GM23338 (cell line): Measurements from ENCODE around the gene PRG2. TPM values are rescaled to one million over a fixed set of nuclear protein-coding genes. Genes with fewer than 3 reads are reported as not detected.

Experiments used
- ATAC-seq: fragments of 200-7000 bp; cut with Tn5 transposase; 3 replicates; pipeline ENCODE4 v1.9.1; 2020
- DNase-seq: peaks from one replicate; pipeline ENCODE4 v3.0.0-alpha.2; 2015; ENCODE audit warnings: low spot score
- H2AFZ ChIP-seq: fragments of 200-600 bp; sonication (generic); 2 replicates; pipeline ENCODE4 v1.8.0; 2016; ENCODE audit warnings: antibody characterized with exemption, mild to moderate bottlenecking, moderate library complexity
- H3F3A ChIP-seq: fragments of 200-600 bp; sonication (generic); replicated peaks from 2 replicates; pipeline ENCODE4 v1.8.0; 2017; ENCODE audit warnings: antibody characterized with exemption, mixed run types, low read depth
- H3K27ac ChIP-seq: fragments of 200-600 bp; sonication (generic); 2 replicates; pipeline ENCODE4 v1.6.1; 2016; ENCODE audit warnings: low read depth
- H3K27me3 ChIP-seq: fragments of 200-600 bp; sonication (generic); 2 replicates; pipeline ENCODE4 v1.8.0; 2016; ENCODE audit warnings: mild to moderate bottlenecking, mixed run types, moderate library complexity; ENCODE audit not compliant: insufficient read depth
- H3K36me3 ChIP-seq: fragments of 200-600 bp; sonication (generic); 2 replicates; pipeline ENCODE4 v1.8.0; 2016; ENCODE audit warnings: mild to moderate bottlenecking; ENCODE audit not compliant: insufficient read depth
- H3K4me1 ChIP-seq: fragments of 200-600 bp; sonication (generic); 2 replicates; pipeline ENCODE4 v1.8.0; 2016; ENCODE audit warnings: mild to moderate bottlenecking, moderate library complexity; ENCODE audit not compliant: insufficient read depth
- H3K4me2 ChIP-seq: fragments of 200-600 bp; sonication (generic); 2 replicates; pipeline ENCODE4 v1.7.1; 2017; ENCODE audit warnings: mixed run types
- H3K4me3 ChIP-seq: fragments of 200-600 bp; sonication (generic); 2 replicates; pipeline ENCODE4 v1.6.1; 2016; ENCODE audit warnings: mixed run types
- H3K79me2 ChIP-seq: fragments of 200-600 bp; sonication (generic); replicated peaks from 2 replicates; pipeline ENCODE4 v1.8.0; 2017; ENCODE audit warnings: mild to moderate bottlenecking; ENCODE audit not compliant: insufficient read depth
- H3K9me2 ChIP-seq: fragments of 200-600 bp; sonication (generic); 2 replicates; pipeline ENCODE4 v1.8.0; 2017; ENCODE audit not compliant: insufficient read depth
- H4K20me1 ChIP-seq: fragments of 200-600 bp; sonication (generic); replicated peaks from 2 replicates; pipeline ENCODE4 v1.8.0; 2017; ENCODE audit warnings: mild to moderate bottlenecking; ENCODE audit not compliant: insufficient read depth
- H3K27ac Mint-ChIP-seq: 2 replicates; pipeline ENCODE4 v1.8.0; 2020; ENCODE audit warnings: inconsistent platforms, mild to moderate bottlenecking, moderate library complexity, mixed read lengths
- H3K27me3 Mint-ChIP-seq: 3 replicates; pipeline ENCODE4 v1.8.0; 2022; ENCODE audit warnings: low read depth, mild to moderate bottlenecking, moderate library complexity, mixed read lengths, inconsistent platforms; ENCODE audit not compliant: insufficient read depth, poor library complexity
- H3K36me3 Mint-ChIP-seq: 3 replicates; pipeline ENCODE4 v1.8.0; 2021; ENCODE audit warnings: low read depth, mild to moderate bottlenecking, inconsistent platforms, moderate library complexity, mixed read lengths
- H3K4me1 Mint-ChIP-seq: 3 replicates; pipeline ENCODE4 v1.8.0; 2020; ENCODE audit warnings: mild to moderate bottlenecking, inconsistent platforms, mixed read lengths
- H3K4me3 Mint-ChIP-seq: 3 replicates; pipeline ENCODE4 v1.8.0; 2021; ENCODE audit warnings: moderate library complexity, mild to moderate bottlenecking, inconsistent platforms, mixed read lengths
- H3K9me3 Mint-ChIP-seq: 3 replicates; pipeline ENCODE4 v1.8.0; 2020; ENCODE audit warnings: moderate library complexity, mild to moderate bottlenecking, inconsistent platforms, mixed read lengths
- CREB1 ChIP-seq: fragments of 250-450 bp; sonication (Bioruptor Pico); IDR thresholded peaks from 2 replicates; pipeline ENCODE4 v1.5.0; 2020; ENCODE audit warnings: low read depth, mild to moderate bottlenecking, moderate library complexity
- EZH2 ChIP-seq: fragments of 200-600 bp; sonication (generic); IDR thresholded peaks from one replicate; pipeline ENCODE4 v1.8.0; 2017; ENCODE audit warnings: antibody characterized with exemption, mild to moderate bottlenecking, low read depth; ENCODE audit not compliant: unreplicated experiment
- EZH2phosphoT487 ChIP-seq: fragments of 200-600 bp; sonication (generic); IDR thresholded peaks from one replicate; pipeline ENCODE4 v1.8.1; 2018; ENCODE audit warnings: antibody characterized with exemption; ENCODE audit not compliant: unreplicated experiment
- JUNB ChIP-seq: IDR thresholded peaks from one replicate; pipeline ENCODE4 v1.6.1; 2016; ENCODE audit warnings: antibody characterized with exemption; ENCODE audit not compliant: unreplicated experiment
- POLR2AphosphoS5 ChIP-seq: IDR thresholded peaks from 2 replicates; pipeline ENCODE4 v1.6.1; 2016; ENCODE audit warnings: antibody characterized with exemption, low read depth
- STAT1 ChIP-seq: IDR thresholded peaks from one replicate; pipeline ENCODE4 v1.6.1; 2016; ENCODE audit warnings: antibody characterized with exemption; ENCODE audit not compliant: unreplicated experiment
- ZNF114 ChIP-seq: fragments of 250-450 bp; sonication (Bioruptor Pico); IDR thresholded peaks from 2 replicates; pipeline ENCODE4 v1.5.0; 2020; ENCODE audit warnings: mild to moderate bottlenecking, moderate library complexity
- ZNF331 ChIP-seq: fragments of 250-450 bp; sonication (Bioruptor Pico); IDR thresholded peaks from 2 replicates; pipeline ENCODE4 v1.5.0; 2020; ENCODE audit warnings: low read depth, mild to moderate bottlenecking, moderate library complexity
- ZNF462 ChIP-seq: fragments of 250-450 bp; sonication (Bioruptor Pico); IDR thresholded peaks from 2 replicates; pipeline ENCODE4 v1.5.0; 2020; ENCODE audit warnings: mild to moderate bottlenecking, moderate library complexity
- polyA plus RNA-seq: library from polyadenylated mRNA; unstranded; fragments of >200 nt; fragmentation: Nextera tagmentation; extraction: Ambion mirVana; gene quantifications from 2 replicates; pipeline ENCODE4 v1.2.1, GENCODE V29; 2016
- total RNA-seq: library from RNA; depleted of rRNA; stranded (reverse); fragments of >200 nt; shearing (Covaris generic); gene quantifications from 2 replicates; pipeline ENCODE4 v1.2.3, GENCODE V29; 2014

Gene PRG2
- total and polyA plus RNA-seq, 2 experiments from 2014 or later = not detected

GRCh38 chr11:57407010-57407920 is 16.8 kb upstream of the PRG2 start:
- H3K4me3 Mint-ChIP-seq = no peak overlapping the region

More at GRCh38 chr11:57407010-57407920, 16.8 kb upstream of the PRG2 start:
- DNase-seq = no peak
- no peaks in the 10 kb centered on the region for H3K4me1 Mint-ChIP-seq
- H3K9me3 Mint-ChIP-seq = no peaks in the 10 kb centered on the region
- no peak overlapping the region for H3K4me3 ChIP-seq
- H3K79me2 ChIP-seq = no peaks in the 10 kb centered on the region
- peaks cover 42% of the 10 kb centered on the region for H3K36me3 Mint-ChIP-seq
- no peaks in the 10 kb centered on the region for H3K4me1 ChIP-seq
- H3K36me3 ChIP-seq = peaks cover 17% of the 10 kb centered on the region
- no peak overlapping the region; the same call in 1 of the 2 replicates for H3K27ac Mint-ChIP-seq
- H3K27ac ChIP-seq = no peak overlapping the region
- H2AFZ ChIP-seq = no peak overlapping the region
- no peak overlapping the region for H3K4me2 ChIP-seq
- ATAC-seq = no peak
- peaks cover 4% of the 10 kb centered on the region for H4K20me1 ChIP-seq
- TF ChIP-seq STAT1 (no peak), POLR2AphosphoS5 (no peak), ZNF462 (no peak), CREB1 (CRISPR knock-in tag) (no peak), EZH2 (no peak), JUNB (no peak), ZNF114 (CRISPR knock-in tag) (no peak), ZNF331 (CRISPR knock-in tag) (no peak), EZH2phosphoT487 (no peak)
- peaks cover 8% of the 10 kb centered on the region for H3K27me3 Mint-ChIP-seq
- H3F3A ChIP-seq = no peaks in the 10 kb centered on the region
- H3K9me2 ChIP-seq = no peaks in the 10 kb centered on the region
- H3K27me3 ChIP-seq = no peaks in the 10 kb centered on the region
